Measurements from ENCODE around the gene BMAL2.

BMAL2 gene

DNA sequence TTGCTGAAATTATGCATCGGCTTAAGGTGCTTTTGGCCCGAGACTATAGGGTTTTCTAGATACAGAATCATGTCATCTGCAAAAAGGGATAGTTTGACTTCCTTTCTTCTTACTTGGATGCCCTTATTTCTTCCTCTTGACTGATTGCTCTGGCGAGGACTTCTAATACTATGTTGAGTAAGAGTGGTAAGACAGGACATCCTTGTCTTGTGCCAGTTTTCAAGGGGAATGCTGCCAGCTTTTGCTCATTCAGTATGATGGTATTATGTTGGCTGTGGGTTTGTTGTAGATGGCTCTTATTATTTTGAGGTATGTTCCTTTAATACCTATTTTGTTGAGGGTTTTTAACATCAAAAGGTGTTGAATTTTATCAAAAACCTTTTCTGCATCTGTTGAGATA is 8.3 kb downstream of the BMAL2 start:
- DNase-seq (ENCODE audit: insufficient read length) (no peak), FAIRE-seq (no peak)
- no peak for TF ChIP-seq TAF1 (IDR thresholded peaks at IDR 0.05; ENCODE audit: borderline replicate concordance, low read depth, low read length)
- no peak for TF ChIP-seq POLR2A (IDR thresholded peaks at IDR 0.05; ENCODE audit: low read depth, low read length)
- TF ChIP-seq POLR2AphosphoS5 (IDR thresholded peaks at IDR 0.05; ENCODE audit: low read depth, low read length), result no peak

DNA sequence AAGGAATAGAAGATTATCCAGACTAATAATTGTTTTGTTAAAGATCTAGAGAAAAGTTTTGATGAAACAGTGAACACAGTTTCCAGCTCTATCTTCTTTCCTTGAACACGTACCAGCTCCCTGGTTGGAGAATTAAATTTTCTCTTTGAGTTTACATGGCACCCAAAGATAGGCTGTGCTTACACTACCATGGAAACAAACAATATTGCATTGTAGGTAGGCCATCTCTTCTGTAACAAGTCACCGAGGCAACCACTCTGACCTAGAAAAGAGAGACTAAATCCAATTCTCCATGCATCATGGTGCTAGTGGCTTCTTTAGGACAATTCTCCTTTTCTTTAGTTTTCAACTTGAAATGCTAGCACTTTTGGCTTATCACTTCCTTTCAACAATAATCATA is 9.9 kb downstream of the BMAL2 start:
- TF ChIP-seq POLR2AphosphoS5 (IDR thresholded peaks at IDR 0.05; ENCODE audit: low read depth, low read length) (no peak), TAF1 (IDR thresholded peaks at IDR 0.05; ENCODE audit: borderline replicate concordance, low read depth, low read length) (no peak), POLR2A (IDR thresholded peaks at IDR 0.05; ENCODE audit: low read depth, low read length) (no peak)
- no peak for FAIRE-seq
- DNase-seq (ENCODE audit: insufficient read length), result no peak

DNA sequence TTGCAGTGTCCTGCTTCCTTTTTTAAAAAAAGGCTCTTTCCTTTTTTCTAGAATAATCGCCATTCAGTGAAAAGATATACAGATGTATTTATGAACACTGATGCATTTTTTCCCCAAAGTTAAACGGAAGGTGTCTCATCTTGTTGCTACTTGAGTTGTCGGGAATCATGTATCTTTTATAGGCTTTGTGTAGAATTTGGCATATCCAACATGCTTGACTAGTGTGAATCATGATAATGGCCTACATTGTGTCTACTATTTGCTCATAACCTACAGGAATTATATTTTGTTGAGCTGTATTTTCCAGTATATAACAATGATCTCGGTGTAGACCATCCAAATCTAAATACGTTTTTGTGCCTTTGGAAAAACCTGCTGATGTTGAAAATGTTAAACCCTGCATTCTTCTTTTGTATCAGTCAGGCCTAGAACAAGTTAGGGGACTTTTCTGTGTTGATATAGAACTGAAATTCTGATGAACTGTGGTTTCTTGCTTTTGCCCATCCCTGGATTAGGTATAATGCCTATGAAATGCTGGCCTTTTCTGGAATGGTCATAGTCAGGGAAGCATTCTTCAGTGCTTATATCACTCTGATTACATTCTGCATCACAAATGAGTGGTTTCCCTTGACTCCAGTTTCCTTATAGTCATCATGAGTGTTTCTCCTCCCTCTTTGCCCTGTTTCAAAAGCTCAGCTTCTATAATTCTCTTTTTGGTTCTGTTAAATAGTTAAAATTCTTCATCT is 10.8 kb downstream of the BMAL2 start:
- no peak for TF ChIP-seq TAF1 (IDR thresholded peaks at IDR 0.05; ENCODE audit: borderline replicate concordance, low read depth, low read length)
- no peak for TF ChIP-seq POLR2A (IDR thresholded peaks at IDR 0.05; ENCODE audit: low read depth, low read length)
- no peak for TF ChIP-seq POLR2AphosphoS5 (IDR thresholded peaks at IDR 0.05; ENCODE audit: low read depth, low read length)
- FAIRE-seq (no peak), DNase-seq (ENCODE audit: insufficient read length) (no peak)

DNA sequence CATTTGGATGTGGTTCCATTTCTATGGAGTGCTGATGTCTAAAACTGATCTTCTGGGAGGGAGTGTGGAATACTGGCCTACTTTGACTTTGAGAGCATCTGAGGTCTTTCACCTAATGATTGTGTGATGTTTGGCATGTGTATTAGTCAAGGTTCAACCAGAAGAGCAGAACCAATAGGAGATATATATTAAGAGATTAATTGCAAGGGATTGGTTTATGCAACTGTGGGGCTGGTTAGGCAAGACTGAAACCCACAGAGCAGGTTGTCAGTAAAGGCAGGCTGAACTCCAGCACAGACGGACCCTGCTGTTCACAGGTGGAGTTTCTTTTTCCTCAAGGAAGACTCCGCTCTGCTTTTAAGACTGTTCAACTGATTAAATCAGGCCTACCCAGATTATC is 11.6 kb downstream of the BMAL2 start:
- DNase-seq (ENCODE audit: insufficient read length) (no peak), FAIRE-seq (peak; percentile 36)
- TF ChIP-seq POLR2A (IDR thresholded peaks at IDR 0.05; ENCODE audit: low read depth, low read length) (no peak), POLR2AphosphoS5 (IDR thresholded peaks at IDR 0.05; ENCODE audit: low read depth, low read length) (no peak), TAF1 (IDR thresholded peaks at IDR 0.05; ENCODE audit: borderline replicate concordance, low read depth, low read length) (no peak)

DNA sequence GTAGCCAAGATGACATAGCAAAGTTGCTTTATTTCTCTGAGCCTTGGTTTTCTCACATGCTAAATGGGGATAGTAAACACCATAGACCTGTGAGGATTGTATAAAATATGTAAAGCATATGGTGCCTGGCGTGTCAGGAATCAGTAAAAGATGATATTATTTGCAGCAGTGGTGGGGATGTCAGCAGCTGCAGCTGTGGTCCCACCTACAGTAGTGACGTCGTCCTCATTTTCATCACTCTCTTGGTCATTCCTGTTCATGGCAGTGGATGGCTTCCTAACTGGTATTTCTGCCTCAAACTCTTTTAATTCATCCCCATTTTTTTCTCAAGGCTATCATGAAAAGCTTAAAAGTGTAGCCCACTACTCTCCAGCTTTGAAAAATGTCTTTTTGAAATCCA is 12.1 kb downstream of the BMAL2 start:
- FAIRE-seq (peak; percentile 9), DNase-seq (ENCODE audit: insufficient read length) (no peak)
- TF ChIP-seq POLR2AphosphoS5 (IDR thresholded peaks at IDR 0.05; ENCODE audit: low read depth, low read length), result no peak
- no peak for TF ChIP-seq POLR2A (IDR thresholded peaks at IDR 0.05; ENCODE audit: low read depth, low read length)
- TF ChIP-seq TAF1 (IDR thresholded peaks at IDR 0.05; ENCODE audit: borderline replicate concordance, low read depth, low read length), result no peak

DNA sequence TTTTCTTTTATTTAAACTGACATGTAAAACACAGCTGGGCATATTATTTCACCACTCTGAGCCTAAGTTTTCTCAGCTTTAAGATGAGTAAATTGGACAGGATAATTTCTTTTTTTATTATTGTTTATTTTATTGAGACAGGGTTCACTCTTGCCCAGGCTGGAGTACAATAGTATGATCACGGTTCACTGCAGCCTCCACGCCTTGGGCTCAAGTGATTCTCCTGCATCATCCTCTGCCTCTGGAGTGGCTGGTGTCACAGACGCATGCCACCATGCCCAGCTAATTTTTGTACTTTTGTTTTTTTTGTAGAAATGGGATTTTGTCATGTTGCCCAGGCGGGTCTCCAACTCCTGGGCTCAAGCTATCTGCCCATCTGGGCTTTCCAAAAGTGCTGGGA is 12.7 kb downstream of the BMAL2 start:
- no peak for FAIRE-seq
- TF ChIP-seq POLR2AphosphoS5 (IDR thresholded peaks at IDR 0.05; ENCODE audit: low read depth, low read length) (no peak), TAF1 (IDR thresholded peaks at IDR 0.05; ENCODE audit: borderline replicate concordance, low read depth, low read length) (no peak), POLR2A (IDR thresholded peaks at IDR 0.05; ENCODE audit: low read depth, low read length) (no peak)

DNA sequence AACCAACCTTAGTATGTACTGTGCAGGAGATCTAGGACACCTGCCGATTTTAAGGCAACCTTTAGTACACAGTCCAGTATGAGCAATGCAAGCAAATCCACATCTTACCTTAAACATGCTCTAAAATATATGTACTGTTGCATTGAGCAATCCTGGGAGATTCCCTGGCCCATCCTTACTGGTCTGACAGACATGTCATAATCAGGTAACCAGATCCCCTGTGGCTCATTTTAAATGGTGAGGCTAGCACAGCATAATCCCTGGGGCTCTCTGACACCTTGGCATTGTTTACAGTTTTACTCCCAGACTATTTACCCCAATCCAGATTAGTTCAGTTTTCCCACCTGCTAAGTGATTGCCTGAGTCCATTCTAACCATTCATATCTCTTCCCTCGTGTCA is 15.1 kb downstream of the BMAL2 start:
- no peak for TF ChIP-seq POLR2A (IDR thresholded peaks at IDR 0.05; ENCODE audit: low read depth, low read length)
- no peak for TF ChIP-seq POLR2AphosphoS5 (IDR thresholded peaks at IDR 0.05; ENCODE audit: low read depth, low read length)
- no peak for TF ChIP-seq TAF1 (IDR thresholded peaks at IDR 0.05; ENCODE audit: borderline replicate concordance, low read depth, low read length)
- no peak for FAIRE-seq
- no peak for DNase-seq (ENCODE audit: insufficient read length)

More for the DNA sequence above, 12.7 kb downstream of the BMAL2 start:
- no peak for DNase-seq (ENCODE audit: insufficient read length)

DNA sequence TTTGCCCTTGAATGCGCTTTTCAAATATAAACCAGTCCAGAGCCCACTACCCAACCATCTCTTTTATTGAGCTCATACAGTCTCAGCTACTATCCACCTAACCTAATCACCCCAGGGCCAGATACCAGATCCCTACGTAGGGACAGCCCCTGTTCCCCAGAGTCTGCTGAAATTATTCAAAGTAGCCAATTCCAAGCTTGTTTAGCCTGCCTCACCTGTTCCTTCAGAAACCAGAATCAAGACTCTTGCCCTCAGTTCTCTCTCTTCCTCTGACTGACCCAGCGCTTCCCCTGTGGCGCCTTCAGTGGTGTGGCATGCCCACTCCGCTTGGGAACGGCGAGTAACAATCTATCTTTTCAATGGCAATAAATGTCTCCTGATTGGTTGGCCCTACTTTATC is 18.8 kb downstream of the BMAL2 start:
- no peak for DNase-seq (ENCODE audit: insufficient read length)
- FAIRE-seq, result no peak
- no peak for TF ChIP-seq POLR2A (IDR thresholded peaks at IDR 0.05; ENCODE audit: low read depth, low read length)
- no peak for TF ChIP-seq POLR2AphosphoS5 (IDR thresholded peaks at IDR 0.05; ENCODE audit: low read depth, low read length)
- no peak for TF ChIP-seq TAF1 (IDR thresholded peaks at IDR 0.05; ENCODE audit: borderline replicate concordance, low read depth, low read length)

DNA sequence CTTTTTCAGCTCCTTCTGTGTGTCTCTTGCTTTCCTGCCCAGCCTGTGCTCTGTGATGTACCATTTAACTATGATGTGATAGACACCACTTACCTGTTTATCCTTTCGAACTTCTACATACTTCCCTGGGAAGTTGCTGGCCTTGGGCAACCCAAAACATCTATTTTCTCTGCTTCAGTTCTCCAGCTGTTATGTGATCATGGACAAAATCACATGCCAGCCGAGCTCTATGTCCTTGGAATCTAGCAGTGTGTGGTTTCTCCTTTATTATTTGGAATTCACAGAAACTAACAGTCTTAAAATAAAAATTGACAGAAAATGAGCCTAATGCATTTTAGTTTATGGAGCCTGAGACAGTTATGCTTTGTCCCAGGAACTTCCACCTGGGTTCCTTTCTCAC is 22.9 kb downstream of the BMAL2 start:
- no peak for TF ChIP-seq POLR2A (IDR thresholded peaks at IDR 0.05; ENCODE audit: low read depth, low read length)
- no peak for TF ChIP-seq TAF1 (IDR thresholded peaks at IDR 0.05; ENCODE audit: borderline replicate concordance, low read depth, low read length)
- TF ChIP-seq POLR2AphosphoS5 (IDR thresholded peaks at IDR 0.05; ENCODE audit: low read depth, low read length), result no peak
- DNase-seq (ENCODE audit: insufficient read length), result no peak
- no peak for FAIRE-seq

DNA sequence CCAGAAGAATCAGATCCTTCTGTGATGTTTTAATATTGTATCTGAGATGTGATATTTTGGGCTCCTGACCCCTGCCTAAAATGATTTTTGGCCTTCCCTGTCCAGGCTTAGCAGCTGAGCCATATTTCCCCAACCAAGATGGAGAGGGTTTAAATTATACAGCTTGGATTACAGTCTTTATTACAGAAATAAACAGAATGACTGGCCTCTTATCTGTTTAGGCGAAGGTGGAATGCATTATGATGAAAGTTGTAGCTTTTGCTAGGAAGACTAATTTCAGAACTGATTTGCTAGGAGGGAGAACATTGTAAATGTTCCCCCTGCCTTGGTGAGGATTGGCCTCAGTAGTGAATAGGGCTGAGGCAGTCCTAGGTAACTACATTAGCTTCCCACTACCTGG is 23.3 kb downstream of the BMAL2 start:
- DNase-seq (ENCODE audit: insufficient read length), result no peak
- TF ChIP-seq TAF1 (IDR thresholded peaks at IDR 0.05; ENCODE audit: borderline replicate concordance, low read depth, low read length), result no peak
- no peak for TF ChIP-seq POLR2AphosphoS5 (IDR thresholded peaks at IDR 0.05; ENCODE audit: low read depth, low read length)
- no peak for TF ChIP-seq POLR2A (IDR thresholded peaks at IDR 0.05; ENCODE audit: low read depth, low read length)
- FAIRE-seq, result no peak

DNA sequence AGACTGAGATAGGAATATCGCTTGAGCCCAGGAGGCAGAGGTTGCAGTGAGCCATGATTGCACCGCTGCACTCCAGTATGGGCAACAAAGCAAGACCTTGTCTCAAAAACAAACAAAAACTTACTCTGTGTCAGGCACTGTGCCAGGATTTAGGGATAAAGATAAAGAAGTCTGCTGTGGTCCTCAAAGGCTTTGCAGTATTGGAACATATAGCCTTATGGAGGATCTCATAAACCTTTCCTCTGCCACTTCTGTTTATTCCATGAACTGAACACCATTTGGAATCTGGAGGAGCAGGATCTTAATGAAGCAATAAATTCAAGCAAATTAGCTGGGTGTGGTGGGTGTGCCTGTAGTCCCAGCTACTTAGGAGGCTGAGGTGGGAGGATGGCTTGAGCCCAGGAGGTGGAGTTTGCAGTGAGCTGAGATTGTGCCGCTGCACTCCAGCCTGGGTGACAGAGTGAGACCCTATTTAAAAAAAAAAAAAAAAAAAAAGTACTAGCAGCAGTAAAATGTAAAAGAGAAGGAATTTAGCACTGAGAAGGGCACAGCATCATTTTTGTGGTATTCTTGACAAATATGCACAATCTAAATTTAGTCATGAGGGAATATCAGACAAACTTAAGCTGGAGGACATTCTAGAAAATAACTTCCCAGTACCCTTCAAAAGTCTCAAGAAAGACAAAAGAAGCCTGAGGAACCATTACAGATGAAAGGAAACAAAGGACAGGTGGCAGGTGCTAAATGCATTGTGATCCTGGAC is 27.1 kb downstream of the BMAL2 start:
- no peak for DNase-seq (ENCODE audit: insufficient read length)
- TF ChIP-seq POLR2A (IDR thresholded peaks at IDR 0.05; ENCODE audit: low read depth, low read length) (no peak), POLR2AphosphoS5 (IDR thresholded peaks at IDR 0.05; ENCODE audit: low read depth, low read length) (no peak), TAF1 (IDR thresholded peaks at IDR 0.05; ENCODE audit: borderline replicate concordance, low read depth, low read length) (no peak)
- no peak for FAIRE-seq

DNA sequence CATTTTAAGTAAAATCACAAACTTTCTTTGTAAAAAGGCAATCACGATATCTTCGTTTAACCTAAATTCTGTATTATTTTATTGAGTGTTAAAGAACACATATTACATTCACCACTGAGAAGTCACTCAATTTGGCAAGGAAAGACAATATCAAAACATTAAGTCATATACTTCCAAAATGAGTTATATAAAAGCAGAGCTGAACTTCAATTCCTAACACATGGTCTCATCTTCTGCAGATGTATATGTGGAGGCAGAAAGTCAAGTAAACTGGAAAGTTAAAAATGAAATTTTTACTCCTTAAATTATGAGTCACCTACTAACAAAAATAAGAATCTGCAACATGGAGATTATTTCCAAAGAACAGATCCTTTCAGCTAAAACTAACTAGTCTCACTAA is 28.7 kb downstream of the BMAL2 start:
- FAIRE-seq, result no peak
- no peak for TF ChIP-seq POLR2AphosphoS5 (IDR thresholded peaks at IDR 0.05; ENCODE audit: low read depth, low read length)
- TF ChIP-seq POLR2A (IDR thresholded peaks at IDR 0.05; ENCODE audit: low read depth, low read length), result no peak
- TF ChIP-seq TAF1 (IDR thresholded peaks at IDR 0.05; ENCODE audit: borderline replicate concordance, low read depth, low read length), result no peak
- DNase-seq (ENCODE audit: insufficient read length), result no peak

Measured in GM12892 (cell line).